DMS 273 treated with DMSO at 0.1 percent for 48 hours (cell line): ENCODE measurements around the gene ZNF423.

Experiments
- DNase-seq: peaks from one replicate; lab custom pipeline; 2025; lab: John Stamatoyannopoulos, UW

The ZNF423 gene

GRCh38 chr16:49639739-49640431 is 216.0 kb downstream of the ZNF423 start:
- DNase-seq = no peak

GRCh38 chr16:49638673-49639610 is 217.0 kb downstream of the ZNF423 start:
- no peak for DNase-seq

GRCh38 chr16:49637933-49638672 is 217.8 kb downstream of the ZNF423 start:
- DNase-seq = no peak

GRCh38 chr16:49637511-49637910 is 218.4 kb downstream of the ZNF423 start:
- DNase-seq = no peak

- no peak for DNase-seq
These were observed 219.3 kb downstream of the ZNF423 start for GRCh38 chr16:49636608-49637007.

GRCh38 chr16:49635591-49636581 is 220.0 kb downstream of the ZNF423 start:
- DNase-seq = no peak

- DNase-seq = no peak
These were observed 220.9 kb downstream of the ZNF423 start for GRCh38 chr16:49635009-49635350.

GRCh38 chr16:49634235-49635008 is 221.5 kb downstream of the ZNF423 start:
- no peak for DNase-seq

- no peak for DNase-seq
These were observed 223.1 kb downstream of the ZNF423 start for GRCh38 chr16:49632795-49633184.

GRCh38 chr16:49632086-49632794 is 223.7 kb downstream of the ZNF423 start:
- DNase-seq = no peak

GRCh38 chr16:49631187-49632041 is 224.5 kb downstream of the ZNF423 start:
- no peak for DNase-seq

- DNase-seq = no peak
These were observed 225.1 kb downstream of the ZNF423 start for GRCh38 chr16:49630783-49631182.

GRCh38 chr16:49629851-49630250 is 226.1 kb downstream of the ZNF423 start:
- no peak for DNase-seq

- no peak for DNase-seq
These were observed 227.8 kb downstream of the ZNF423 start for GRCh38 chr16:49628148-49628547.

- DNase-seq = no peak
These were observed 230.4 kb downstream of the ZNF423 start for GRCh38 chr16:49625311-49626065.

- no peak for DNase-seq
These were observed 232.2 kb downstream of the ZNF423 start for GRCh38 chr16:49623501-49624266.
